HG02678 (cell line): Measurements from ENCODE around the gene CUTA.

Source experiments
- ATAC-seq: cut with Tn5 transposase; IDR thresholded peaks from one replicate; pipeline ENCODE4 v1.9.1; 2021; ENCODE audit warnings: mild to moderate bottlenecking, moderate library complexity; ENCODE audit not compliant: unreplicated experiment

Gene CUTA

DNA sequence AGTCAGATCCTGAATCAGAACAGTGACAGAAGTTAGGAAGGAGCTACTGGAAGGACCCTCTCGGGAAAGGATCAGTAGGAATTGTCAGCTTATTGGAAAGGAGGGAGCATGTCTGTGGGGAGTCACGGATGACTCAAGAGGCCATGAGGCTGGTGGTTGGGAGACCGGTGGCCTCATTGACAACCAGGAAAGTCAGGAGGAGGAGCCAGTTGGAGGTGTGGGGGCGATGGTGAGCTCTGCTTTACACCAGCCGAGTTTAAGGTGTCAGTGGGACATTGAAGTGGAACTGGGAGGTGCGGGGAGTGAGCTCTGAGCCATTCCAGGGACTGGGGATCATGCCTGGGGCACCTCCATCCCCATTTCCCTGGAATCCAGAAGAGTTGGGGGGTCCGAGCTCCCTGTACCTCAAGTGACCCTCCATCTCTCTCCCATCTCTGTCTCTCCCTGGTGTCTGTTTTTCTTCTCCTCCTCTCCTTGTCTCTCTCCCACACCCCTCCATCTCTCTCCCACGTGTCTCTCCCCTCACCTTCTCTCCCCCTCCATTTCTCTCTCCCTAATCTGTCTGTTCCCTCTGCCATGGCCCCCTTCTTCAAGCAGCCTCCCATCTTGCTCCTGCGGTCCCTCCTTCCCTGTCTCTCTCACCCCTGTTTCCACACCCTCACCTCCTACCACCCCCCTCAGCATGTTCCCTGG lies 22.2 kb upstream of the CUTA start:
- ATAC-seq = no peak

DNA sequence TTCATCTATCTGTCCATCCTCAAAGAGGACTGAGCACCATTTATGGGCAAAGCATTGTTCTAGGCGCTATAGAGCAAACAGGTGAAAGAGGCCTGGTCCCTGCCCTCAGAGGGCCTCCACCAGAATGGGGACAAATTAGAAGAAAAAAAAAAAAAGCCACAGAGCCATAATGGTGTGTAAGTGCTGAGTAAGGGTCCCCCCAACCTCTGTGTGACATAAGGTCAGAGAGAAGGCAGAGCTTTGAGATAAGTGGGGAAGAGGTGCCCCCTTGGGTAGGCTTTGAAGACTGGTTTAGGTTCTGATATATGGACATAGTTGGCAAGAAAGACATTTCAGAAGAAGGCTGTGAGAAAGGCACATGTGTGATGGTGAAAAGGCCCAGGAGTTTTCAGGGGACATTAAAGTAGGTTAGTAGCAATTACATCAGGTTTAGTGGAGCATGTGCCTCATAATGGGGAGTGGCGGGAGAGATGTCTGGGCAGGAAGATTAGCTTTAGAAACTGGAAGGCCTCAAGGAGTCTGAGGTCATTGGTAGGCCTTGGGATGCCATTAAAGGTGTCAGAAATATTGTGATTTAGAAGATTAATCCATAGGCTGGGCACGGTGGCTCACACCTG lies 21.2 kb upstream of the CUTA start:
- no peak for ATAC-seq

GRCh38 chr6:33437666-33438065 lies 19.8 kb upstream of the CUTA start:
- no peak for ATAC-seq

DNA sequence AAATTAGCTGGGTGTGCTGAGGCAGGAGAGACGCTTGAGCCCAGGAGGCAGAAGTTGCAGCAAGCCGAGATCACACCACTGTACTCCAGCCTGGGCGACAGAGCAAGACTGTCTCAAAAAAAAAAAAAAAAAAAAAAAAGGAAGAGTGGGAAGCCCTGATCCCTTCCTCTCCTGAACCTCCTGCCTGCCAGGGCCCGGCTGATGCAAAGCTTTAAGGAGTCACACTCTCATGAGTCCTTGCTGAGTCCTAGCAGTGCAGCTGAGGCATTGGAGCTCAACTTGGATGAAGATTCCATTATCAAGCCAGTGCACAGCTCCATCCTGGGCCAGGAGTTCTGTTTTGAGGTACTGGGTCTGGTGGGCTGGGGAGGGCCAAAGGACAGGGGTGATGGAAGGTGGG lies 17.1 kb upstream of the CUTA start:
- no peak for ATAC-seq

- ATAC-seq = no peak
These were observed 15.8 kb upstream of the CUTA start for GRCh38 chr6:33433544-33434191.

GRCh38 chr6:33433001-33433543 lies 15.2 kb upstream of the CUTA start:
- no peak for ATAC-seq

GRCh38 chr6:33432546-33432945 lies 14.6 kb upstream of the CUTA start:
- ATAC-seq = no peak

GRCh38 chr6:33431880-33432541 lies 14.1 kb upstream of the CUTA start:
- ATAC-seq = no peak

- ATAC-seq = peak; percentile 49
These were observed 13.3 kb upstream of the CUTA start for GRCh38 chr6:33430991-33431879.

GRCh38 chr6:33430334-33430733 lies 12.4 kb upstream of the CUTA start:
- no peak for ATAC-seq

- no peak for ATAC-seq
These were observed 11.8 kb upstream of the CUTA start for GRCh38 chr6:33429750-33430052.

- ATAC-seq = no peak
These were observed 11.3 kb upstream of the CUTA start for GRCh38 chr6:33428966-33429749.

- ATAC-seq = no peak
These were observed 10.5 kb upstream of the CUTA start for GRCh38 chr6:33428224-33428965.

DNA sequence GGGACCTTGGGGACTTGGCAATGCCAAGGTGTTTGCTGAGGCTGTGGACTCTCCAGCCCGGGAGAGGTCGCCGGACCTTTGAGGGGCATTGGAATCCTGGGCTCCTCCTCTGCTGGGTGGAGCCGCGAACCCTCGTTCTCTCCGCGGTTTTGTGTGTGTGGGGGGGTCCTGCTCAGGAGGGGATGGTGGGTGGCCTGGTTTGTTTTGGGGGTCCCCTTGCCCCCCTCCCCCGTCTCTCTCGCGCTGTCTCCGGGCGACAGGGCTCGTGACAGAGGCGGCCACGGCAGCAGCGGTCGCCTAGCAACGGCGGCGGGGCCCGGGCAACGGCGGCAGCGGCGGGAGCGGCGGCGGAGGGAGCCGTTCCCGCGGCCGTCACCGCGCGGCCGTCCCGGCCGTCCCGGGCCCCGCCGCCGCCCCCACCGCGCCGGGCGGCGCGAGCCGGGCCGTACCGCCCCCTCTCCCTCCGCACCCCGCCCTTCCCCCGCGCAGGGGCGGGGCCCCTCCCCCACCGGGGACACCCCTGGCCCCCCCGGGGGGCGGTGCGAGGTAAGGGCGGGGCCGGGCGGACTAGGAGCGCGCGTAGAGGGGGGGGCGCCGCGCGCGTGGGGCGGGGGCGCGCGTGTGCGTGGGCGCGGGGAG lies 9.8 kb upstream of the CUTA start:
- ATAC-seq = no peak

DNA sequence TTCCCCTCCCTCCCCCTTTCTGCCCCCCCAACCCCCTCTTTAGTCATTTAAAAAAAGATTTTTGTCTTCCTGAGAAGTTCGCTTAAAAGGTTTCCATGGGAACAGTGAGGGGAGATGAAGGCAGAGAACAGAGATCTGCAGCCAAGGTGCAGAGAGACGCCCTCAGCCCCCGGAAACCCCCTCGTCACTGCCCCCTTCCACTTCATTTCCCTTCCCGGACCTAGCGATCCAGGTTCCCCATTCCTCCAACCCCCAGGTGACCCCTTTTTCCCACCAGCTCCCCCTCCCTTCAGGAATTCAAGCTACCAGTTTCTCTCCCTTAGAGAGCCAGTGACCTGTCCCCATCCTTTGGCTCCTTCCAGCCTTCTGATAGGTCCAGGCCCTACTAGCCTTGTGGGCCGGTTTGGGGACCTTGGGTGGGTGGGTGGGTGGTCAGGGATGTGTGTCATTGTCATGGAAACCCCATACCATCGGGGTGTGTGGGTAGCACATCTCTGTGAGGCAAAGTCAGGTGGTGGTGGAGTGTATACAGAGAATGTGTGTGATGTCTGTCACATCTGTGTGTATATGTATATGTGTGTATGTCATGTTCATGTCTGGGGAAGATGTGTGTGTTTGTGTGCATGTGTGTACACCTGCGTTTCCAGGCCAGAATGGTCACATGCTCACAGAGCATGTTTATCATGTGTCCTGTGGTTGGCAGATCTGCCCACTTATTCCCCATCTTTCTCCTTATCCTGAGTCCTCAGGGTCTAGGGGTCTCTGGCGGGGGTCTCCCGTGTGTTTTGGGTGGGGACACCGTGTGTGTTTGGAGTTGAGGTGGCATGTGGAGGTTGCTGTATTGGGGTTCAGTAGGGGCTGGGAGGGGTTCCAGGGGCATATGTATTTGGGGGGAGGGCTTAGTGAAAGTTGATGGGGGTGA lies 8.9 kb upstream of the CUTA start:
- no peak for ATAC-seq

DNA sequence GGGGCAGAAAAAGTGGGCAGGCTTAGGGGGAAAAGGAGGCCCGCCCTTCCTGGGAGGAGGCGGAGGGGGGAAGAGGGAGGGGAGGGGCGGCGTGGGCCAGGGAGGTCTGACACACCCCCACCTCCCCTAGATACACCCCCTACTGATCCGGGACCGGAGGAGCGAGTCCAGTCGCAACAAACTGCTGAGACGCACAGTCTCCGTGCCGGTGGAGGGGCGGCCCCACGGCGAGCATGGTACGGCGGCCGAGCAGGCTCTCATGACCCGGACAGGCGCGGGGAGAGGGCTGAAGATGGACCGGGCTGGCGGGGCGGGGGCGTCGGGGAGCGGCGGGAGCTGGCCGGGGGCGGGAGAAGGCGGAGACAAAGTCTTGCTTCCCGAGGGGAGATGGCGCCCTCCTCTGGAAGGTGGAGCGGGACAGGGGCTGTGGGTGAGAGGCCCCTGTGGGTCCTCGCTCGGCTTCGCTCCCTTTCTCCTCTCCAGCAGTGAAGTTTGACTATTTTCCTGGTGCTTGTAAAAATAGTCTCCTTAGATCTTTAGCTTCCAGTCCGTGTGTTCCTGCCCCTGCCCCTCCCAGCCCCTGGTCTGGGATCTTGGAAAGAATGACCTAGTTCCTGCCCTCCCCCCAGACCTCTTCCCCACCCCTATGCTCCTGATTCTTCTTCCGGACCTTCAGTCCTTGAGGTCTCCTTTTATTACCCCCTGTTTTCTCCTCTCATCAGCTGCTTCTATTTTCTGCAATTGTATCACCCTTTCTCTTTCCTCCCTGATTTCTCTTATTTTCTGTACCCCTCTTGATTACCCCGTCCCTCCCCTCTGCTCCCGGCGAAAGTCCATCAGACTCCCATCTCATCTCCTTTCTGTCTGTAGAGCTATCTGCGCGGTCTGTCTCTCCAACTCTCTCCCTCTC lies 8.0 kb upstream of the CUTA start:
- peak; percentile 58 for ATAC-seq
